Keratinocyte (primary cell): ENCODE measurements around the gene BOD1L1.

Experiments used
- EZH2 ChIP-seq: IDR thresholded peaks from one replicate; pipeline ENCODE4 v1.6.1; 2012; ENCODE audit warnings: inconsistent platforms, mild to moderate bottlenecking, low read length, moderate library complexity
- TF ChIP-seq, protein P1 (sequence below), 3 experiments: IDR thresholded peaks in 1 of 3; conservative IDR thresholded peaks in 1 of 3; optimal IDR thresholded peaks in 1 of 3; 2 replicates in 2 of 3; 3 replicates in 1 of 3; pipeline versions ENCODE3 to v1.5.1; 2011; ENCODE audit warnings: low read length in 3 of 3, mild to moderate bottlenecking in 3 of 3, moderate library complexity in 2 of 3, control low read depth in 1 of 3, inconsistent platforms in 1 of 3; ENCODE audit not compliant: insufficient read depth in 2 of 3; ENCODE audit errors: extremely low read depth in 1 of 3

DNA sequence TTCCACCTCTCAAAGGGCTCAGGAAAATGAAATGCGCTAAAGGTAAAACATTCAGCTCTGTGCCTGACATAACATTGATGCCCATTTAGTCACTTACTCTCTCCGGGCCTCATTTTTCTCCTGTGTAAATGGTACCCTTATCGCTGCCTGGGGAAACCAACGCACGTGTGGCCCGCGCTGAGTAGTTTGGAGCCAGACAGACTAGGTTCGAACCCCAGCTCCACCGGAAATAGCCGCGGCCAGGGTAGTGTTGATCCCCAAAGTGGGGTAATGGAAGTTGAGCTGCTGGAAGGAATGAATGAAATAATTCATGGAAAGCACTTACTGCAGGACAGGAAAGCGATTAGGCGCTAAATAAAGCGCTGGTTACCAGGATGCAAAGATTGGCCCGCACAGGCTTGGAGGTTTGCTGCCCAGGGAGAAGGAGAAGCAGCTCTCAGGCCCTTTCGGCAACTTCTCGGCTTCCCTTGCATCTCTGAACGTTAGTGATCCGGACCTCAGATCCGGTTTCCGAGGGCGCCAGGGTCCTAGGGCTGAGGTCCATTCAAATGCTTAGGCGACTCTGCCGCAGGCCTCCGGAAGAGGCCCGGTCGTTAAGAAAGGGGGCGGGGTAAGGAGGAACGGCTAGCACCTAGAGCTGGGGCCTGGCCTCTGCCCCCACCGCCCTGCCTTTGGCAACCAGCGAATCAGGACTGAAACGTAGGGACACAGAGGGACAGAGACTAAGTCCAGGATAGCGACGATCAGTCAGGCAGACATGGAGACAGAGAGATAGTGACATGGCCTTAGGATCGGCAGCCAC is 96.5 kb downstream of the BOD1L1 start:
- TF ChIP-seq, protein P1, sequence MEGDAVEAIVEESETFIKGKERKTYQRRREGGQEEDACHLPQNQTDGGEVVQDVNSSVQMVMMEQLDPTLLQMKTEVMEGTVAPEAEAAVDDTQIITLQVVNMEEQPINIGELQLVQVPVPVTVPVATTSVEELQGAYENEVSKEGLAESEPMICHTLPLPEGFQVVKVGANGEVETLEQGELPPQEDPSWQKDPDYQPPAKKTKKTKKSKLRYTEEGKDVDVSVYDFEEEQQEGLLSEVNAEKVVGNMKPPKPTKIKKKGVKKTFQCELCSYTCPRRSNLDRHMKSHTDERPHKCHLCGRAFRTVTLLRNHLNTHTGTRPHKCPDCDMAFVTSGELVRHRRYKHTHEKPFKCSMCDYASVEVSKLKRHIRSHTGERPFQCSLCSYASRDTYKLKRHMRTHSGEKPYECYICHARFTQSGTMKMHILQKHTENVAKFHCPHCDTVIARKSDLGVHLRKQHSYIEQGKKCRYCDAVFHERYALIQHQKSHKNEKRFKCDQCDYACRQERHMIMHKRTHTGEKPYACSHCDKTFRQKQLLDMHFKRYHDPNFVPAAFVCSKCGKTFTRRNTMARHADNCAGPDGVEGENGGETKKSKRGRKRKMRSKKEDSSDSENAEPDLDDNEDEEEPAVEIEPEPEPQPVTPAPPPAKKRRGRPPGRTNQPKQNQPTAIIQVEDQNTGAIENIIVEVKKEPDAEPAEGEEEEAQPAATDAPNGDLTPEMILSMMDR (optimal IDR thresholded peaks at IDR 0.05 in 1 of 3, IDR thresholded peaks at IDR 0.05 in 1 of 3, conservative IDR thresholded peaks at IDR 0.05 in 1 of 3; ENCODE audit: extremely low read depth in 1 of 3, insufficient read depth in 2 of 3, low read length in 3 of 3) = no peak
- peak; percentile 66 for TF ChIP-seq EZH2
